Measurements from ENCODE around the gene MAN2B1.

GRCh38 chr19:12680034-12680433, 13.5 kb upstream of the MAN2B1 start:
- no peak for TF ChIP-seq CTCF (IDR thresholded peaks at IDR 0.05)
- TF ChIP-seq EZH2 (IDR thresholded peaks at IDR 0.05): no peak
- TF ChIP-seq EZH2phosphoT487 (IDR thresholded peaks at IDR 0.05): no peak
